Heart left ventricle (tissue), 13 donors: ENCODE measurements around the gene ADGRG7.

Experiments
- POLR2A ChIP-seq, 2 donors: fragments of 450-650 bp; IDR thresholded peaks; one replicate each; pipeline ENCODE4 v1.6.1; 2017; ENCODE audit warnings: antibody characterized with exemption in 2 of 2, mild to moderate bottlenecking in 2 of 2, moderate library complexity in 2 of 2
- TF ChIP-seq, protein P1 (sequence below), 12 donors: fragments of 200-600 bp; sonication (generic) in 4 of 12; IDR thresholded peaks; one replicate each; pipeline versions ENCODE4 v1.5.0 to v1.8.0; 2018 to 2022; ENCODE audit warnings: antibody characterized with exemption in 12 of 12, mild to moderate bottlenecking in 5 of 12
- donor health status: ischemic (EF 13 %, LVEDD 7.1; RV severe dilation, severe dysfunction).
- donor health status: DM: no; HTN: yes; CAD: no.
- donor health status: DM: no; HTN: no; CAD: no.
- donor health status: ischemic (EF 25% LVEDD 6.9; RV normal size, moderate dysfunction).
- donor health status: ischemic (EF 25% LVEDD 5.7; RV mildly dilated, moderate dysfunction).
- donor health status: ischemic (EF 35%, LVEDD 5.7; RV mildly dilated, moderate dysfunction).
- donor health status: nonischemic (EF 11% LVEDD 7.7; RV severe dilation, severe dysfunction).
- donor health status: DM: yes; HTN: yes; CAD: no.
- donor health status: PGD.
- donor health status: ischemic (EF 29% LVEDD 5.4; RV normal size, mild dysfunction).
- donor health status: nonischemic (EF 23%, LVEDD 6.1; RV moderate dilation, normal function).

GRCh38 chr3:100560426-100560825 is 49.0 kb upstream of the ADGRG7 start:
- TF ChIP-seq, protein P1, sequence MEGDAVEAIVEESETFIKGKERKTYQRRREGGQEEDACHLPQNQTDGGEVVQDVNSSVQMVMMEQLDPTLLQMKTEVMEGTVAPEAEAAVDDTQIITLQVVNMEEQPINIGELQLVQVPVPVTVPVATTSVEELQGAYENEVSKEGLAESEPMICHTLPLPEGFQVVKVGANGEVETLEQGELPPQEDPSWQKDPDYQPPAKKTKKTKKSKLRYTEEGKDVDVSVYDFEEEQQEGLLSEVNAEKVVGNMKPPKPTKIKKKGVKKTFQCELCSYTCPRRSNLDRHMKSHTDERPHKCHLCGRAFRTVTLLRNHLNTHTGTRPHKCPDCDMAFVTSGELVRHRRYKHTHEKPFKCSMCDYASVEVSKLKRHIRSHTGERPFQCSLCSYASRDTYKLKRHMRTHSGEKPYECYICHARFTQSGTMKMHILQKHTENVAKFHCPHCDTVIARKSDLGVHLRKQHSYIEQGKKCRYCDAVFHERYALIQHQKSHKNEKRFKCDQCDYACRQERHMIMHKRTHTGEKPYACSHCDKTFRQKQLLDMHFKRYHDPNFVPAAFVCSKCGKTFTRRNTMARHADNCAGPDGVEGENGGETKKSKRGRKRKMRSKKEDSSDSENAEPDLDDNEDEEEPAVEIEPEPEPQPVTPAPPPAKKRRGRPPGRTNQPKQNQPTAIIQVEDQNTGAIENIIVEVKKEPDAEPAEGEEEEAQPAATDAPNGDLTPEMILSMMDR (IDR thresholded peaks at IDR 0.05) = no peak
- no peak for TF ChIP-seq POLR2A (IDR thresholded peaks at IDR 0.05)
